Keratinocyte (primary cell): ENCODE data around the gene SCYGR6.

Experiments
- CTCF ChIP-seq, 3 experiments: IDR thresholded peaks in 1 of 3; conservative IDR thresholded peaks in 1 of 3; optimal IDR thresholded peaks in 1 of 3; 2 replicates in 2 of 3; 3 replicates in 1 of 3; pipeline versions ENCODE3 to v1.5.1; 2011; ENCODE audit warnings: low read length in 3 of 3, mild to moderate bottlenecking in 3 of 3, moderate library complexity in 2 of 3, control low read depth in 1 of 3, inconsistent platforms in 1 of 3; ENCODE audit not compliant: insufficient read depth in 2 of 3; ENCODE audit errors: extremely low read depth in 1 of 3
- EZH2 ChIP-seq: IDR thresholded peaks from one replicate; pipeline ENCODE4 v1.6.1; 2012; ENCODE audit warnings: inconsistent platforms, mild to moderate bottlenecking, low read length, moderate library complexity

GRCh38 chr2:227772197-227772661 lies 47.7 kb upstream of the SCYGR6 start:
- TF ChIP-seq CTCF (optimal IDR thresholded peaks at IDR 0.05 in 1 of 3, IDR thresholded peaks at IDR 0.05 in 1 of 3, conservative IDR thresholded peaks at IDR 0.05 in 1 of 3; ENCODE audit: extremely low read depth in 1 of 3, insufficient read depth in 2 of 3, low read length in 3 of 3) (no peak), EZH2 (no peak)
